ENCODE data around the gene CLIC3.

DNA sequence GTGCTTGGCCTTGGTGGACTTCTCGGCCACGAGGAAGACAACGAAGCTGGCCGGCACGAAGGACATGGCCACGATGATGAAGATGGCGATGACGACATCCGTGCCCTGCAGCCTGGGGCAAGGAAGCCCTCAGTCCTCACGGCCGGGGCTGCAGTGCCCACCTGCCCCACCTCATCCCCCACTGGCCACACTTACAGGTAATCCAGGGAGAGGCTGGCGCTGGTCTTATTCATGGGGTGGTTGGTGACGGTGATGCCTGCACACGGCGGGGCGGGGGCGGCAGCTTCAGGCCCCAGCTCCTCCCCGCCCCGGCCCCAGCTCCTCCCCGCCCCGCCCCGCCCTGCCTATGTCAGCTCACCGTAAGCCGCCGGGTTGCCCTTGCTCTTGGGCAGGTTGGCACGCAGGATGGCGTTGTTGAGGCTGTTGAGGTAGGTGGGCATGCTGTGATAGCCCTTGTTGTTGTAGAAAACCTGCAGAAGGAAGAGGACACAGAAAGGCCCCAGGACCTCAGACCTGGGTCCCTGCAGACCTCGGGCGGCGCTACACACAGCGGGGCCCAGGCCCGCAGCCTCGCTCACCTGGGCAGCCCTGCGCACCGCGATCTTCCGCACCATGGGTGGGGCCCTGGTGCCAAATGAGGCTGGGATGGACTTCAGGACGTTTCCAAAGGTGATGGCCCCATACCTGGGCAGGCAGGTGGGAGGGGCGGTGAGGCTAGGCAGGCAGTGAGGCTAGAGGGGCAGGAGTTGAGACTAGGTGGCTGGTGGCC is 15.7 kb upstream of the CLIC3 start:
- TF ChIP-seq POLR2AphosphoS5 (IDR thresholded peaks at IDR 0.05; ENCODE audit: low read depth, low read length): no peak
- no peak for TF ChIP-seq CTCF (IDR thresholded peaks at IDR 0.05)
- TF ChIP-seq SIN3A (IDR thresholded peaks at IDR 0.05; ENCODE audit: borderline replicate concordance, insufficient read depth, low read depth, low read length): no peak
- TF ChIP-seq TCF7L2 (IDR thresholded peaks at IDR 0.05; ENCODE audit: low read depth, low read length): no peak
- TF ChIP-seq, protein P1, sequence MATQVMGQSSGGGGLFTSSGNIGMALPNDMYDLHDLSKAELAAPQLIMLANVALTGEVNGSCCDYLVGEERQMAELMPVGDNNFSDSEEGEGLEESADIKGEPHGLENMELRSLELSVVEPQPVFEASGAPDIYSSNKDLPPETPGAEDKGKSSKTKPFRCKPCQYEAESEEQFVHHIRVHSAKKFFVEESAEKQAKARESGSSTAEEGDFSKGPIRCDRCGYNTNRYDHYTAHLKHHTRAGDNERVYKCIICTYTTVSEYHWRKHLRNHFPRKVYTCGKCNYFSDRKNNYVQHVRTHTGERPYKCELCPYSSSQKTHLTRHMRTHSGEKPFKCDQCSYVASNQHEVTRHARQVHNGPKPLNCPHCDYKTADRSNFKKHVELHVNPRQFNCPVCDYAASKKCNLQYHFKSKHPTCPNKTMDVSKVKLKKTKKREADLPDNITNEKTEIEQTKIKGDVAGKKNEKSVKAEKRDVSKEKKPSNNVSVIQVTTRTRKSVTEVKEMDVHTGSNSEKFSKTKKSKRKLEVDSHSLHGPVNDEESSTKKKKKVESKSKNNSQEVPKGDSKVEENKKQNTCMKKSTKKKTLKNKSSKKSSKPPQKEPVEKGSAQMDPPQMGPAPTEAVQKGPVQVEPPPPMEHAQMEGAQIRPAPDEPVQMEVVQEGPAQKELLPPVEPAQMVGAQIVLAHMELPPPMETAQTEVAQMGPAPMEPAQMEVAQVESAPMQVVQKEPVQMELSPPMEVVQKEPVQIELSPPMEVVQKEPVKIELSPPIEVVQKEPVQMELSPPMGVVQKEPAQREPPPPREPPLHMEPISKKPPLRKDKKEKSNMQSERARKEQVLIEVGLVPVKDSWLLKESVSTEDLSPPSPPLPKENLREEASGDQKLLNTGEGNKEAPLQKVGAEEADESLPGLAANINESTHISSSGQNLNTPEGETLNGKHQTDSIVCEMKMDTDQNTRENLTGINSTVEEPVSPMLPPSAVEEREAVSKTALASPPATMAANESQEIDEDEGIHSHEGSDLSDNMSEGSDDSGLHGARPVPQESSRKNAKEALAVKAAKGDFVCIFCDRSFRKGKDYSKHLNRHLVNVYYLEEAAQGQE (IDR thresholded peaks at IDR 0.05; ENCODE audit: insufficient read depth in 1 of 2, low read depth in 2 of 2, low read length in 1 of 2): no peak
